GM12878 (cell line): ENCODE measurements around the gene NDOR1. TPM values are rescaled to one million over a fixed set of nuclear protein-coding genes. Genes with fewer than 3 reads are reported as not detected.

Source experiments
- ATAC-seq: fragments of 200-7000 bp; cut with Tn5 transposase; 3 replicates; pipeline ENCODE4 v1.9.1; 2020; ENCODE audit warnings: mild to moderate bottlenecking, moderate library complexity
- BruUV-seq: library from RNA; stranded (reverse); fragments of 400-500 nt; replicated peaks from 2 replicates; lab custom pipeline; 2021; lab: Mats Ljungman, UMichigan
- CTCF ChIA-PET: fragments of 300-600 bp; sonication (Branson Sonifier 250); formaldehyde crosslinking; extraction: SDS; loops from one replicate; lab custom pipeline; 2021; ENCODE audit warnings: inconsistent platforms; lab: Yijun Ruan, JAX
- POLR2A ChIA-PET: fragments of 350-600 bp; formaldehyde crosslinking; extraction: SDS; loops from one replicate; lab custom pipeline; 2021; ENCODE audit warnings: inconsistent platforms; lab: Charles Lee
- RAD21 ChIA-PET: fragments of 300-600 bp; sonication (Branson Sonifier 250); formaldehyde crosslinking; loops from one replicate; lab custom pipeline; 2023; ENCODE audit warnings: antibody characterized with exemption; ENCODE audit not compliant: unreplicated experiment; lab: Charles Lee
- SMC1A ChIA-PET: fragments of 300-600 bp; sonication (Branson Sonifier 250); formaldehyde crosslinking; loops from one replicate; lab custom pipeline; 2023; ENCODE audit not compliant: unreplicated experiment, uncharacterized antibody; lab: Charles Lee
- DNase-seq: peaks from one replicate; pipeline ENCODE4 v3.0.0-alpha.2; 2011; ENCODE audit warnings: low read depth, low spot score
- FAIRE-seq: peaks from 3 replicates; lab custom pipeline; 2011; peaks lifted over from hg19 to GRCh38; lab: Jason Lieb, UNC
- H2AFZ ChIP-seq: 2 replicates; pipeline ENCODE4 v1.6.0; 2011; ENCODE audit warnings: low read depth, low read length, control low read depth; ENCODE audit not compliant: control insufficient read depth
- H3K27ac ChIP-seq: 2 replicates; pipeline ENCODE4 v1.5.1; 2011; ENCODE audit warnings: control low read depth; ENCODE audit not compliant: control insufficient read depth, insufficient read depth
- H3K27me3 ChIP-seq, 2 experiments: replicated peaks in 1 of 2; 2 replicates each; pipeline versions ENCODE4 v1.6.0 to v1.6.1; 2011; ENCODE audit warnings: low read length in 1 of 2; ENCODE audit not compliant: control insufficient read depth in 2 of 2, insufficient read depth in 2 of 2
- H3K36me3 ChIP-seq, 2 experiments: 2 replicates each; pipeline ENCODE4 v1.5.1; 2011; ENCODE audit warnings: low read length in 1 of 2; ENCODE audit not compliant: control insufficient read depth in 2 of 2, insufficient read depth in 2 of 2
- H3K4me1 ChIP-seq: 2 replicates; pipeline ENCODE4 v1.6.1; 2011; ENCODE audit warnings: mild to moderate bottlenecking, low read length, moderate library complexity, mixed read lengths; ENCODE audit not compliant: control insufficient read depth, insufficient read depth
- H3K4me2 ChIP-seq: 2 replicates; pipeline ENCODE4 v1.6.0; 2011; ENCODE audit warnings: control low read depth; ENCODE audit not compliant: control insufficient read depth, insufficient read depth
- H3K4me3 ChIP-seq: fragments of 200-600 bp; sonication (generic); 2 replicates; pipeline ENCODE4 v1.5.1; 2016
- H3K79me2 ChIP-seq: 2 replicates; pipeline ENCODE4 v1.6.0; 2011; ENCODE audit warnings: low read length; ENCODE audit not compliant: control insufficient read depth, insufficient read depth
- H3K9ac ChIP-seq: 2 replicates; pipeline ENCODE4 v1.8.0; 2011; ENCODE audit warnings: low read length, control low read depth, mixed read lengths; ENCODE audit not compliant: control insufficient read depth, insufficient read depth
- H3K9me3 ChIP-seq: replicated peaks from 3 replicates; pipeline ENCODE4 v1.5.1; 2011; ENCODE audit warnings: mild to moderate bottlenecking, low read length; ENCODE audit not compliant: control insufficient read depth, insufficient read depth
- H4K20me1 ChIP-seq: 2 replicates; pipeline ENCODE4 v1.6.0; 2011; ENCODE audit not compliant: control insufficient read depth, insufficient read depth
- BHLHE40 ChIP-seq, 2 experiments: fragments of 450-650 bp in 1 of 2; IDR thresholded peaks; 2 replicates each; pipeline ENCODE4 v1.6.1; 2011 to 2017; ENCODE audit warnings: low read depth in 2 of 2, borderline replicate concordance in 1 of 2, improper control_type of control experiment in 1 of 2, low read length in 1 of 2, mild to moderate bottlenecking in 1 of 2
- HDAC6 ChIP-seq: fragments of 200-600 bp; sonication (generic); IDR thresholded peaks from one replicate; pipeline ENCODE4 v1.8.0; 2017; ENCODE audit warnings: antibody characterized with exemption; ENCODE audit not compliant: unreplicated experiment
- MTA3 ChIP-seq: IDR thresholded peaks from 2 replicates; pipeline ENCODE4 v1.6.1; 2012; ENCODE audit warnings: low read length, inconsistent platforms, borderline replicate concordance
- NFYB ChIP-seq: IDR thresholded peaks from 2 replicates; pipeline ENCODE4 v1.6.1; 2011; ENCODE audit warnings: low read depth, mild to moderate bottlenecking, low read length, improper control_type of control experiment, moderate library complexity; ENCODE audit not compliant: insufficient read depth
- POLR2AphosphoS5 ChIP-seq: IDR thresholded peaks from 2 replicates; pipeline ENCODE4 v1.6.1; 2011; ENCODE audit warnings: mild to moderate bottlenecking, low read length, inconsistent platforms
- RAD21 ChIP-seq: IDR thresholded peaks from 2 replicates; pipeline ENCODE4 v1.6.1; 2011; ENCODE audit warnings: mild to moderate bottlenecking, low read depth, low read length, moderate library complexity; ENCODE audit not compliant: insufficient read depth
- SMAD5 ChIP-seq: IDR thresholded peaks from 2 replicates; pipeline ENCODE4 v1.6.1; 2016; ENCODE audit warnings: antibody characterized with exemption, low read depth
- SP1 ChIP-seq: IDR thresholded peaks from one replicate; pipeline ENCODE4 v1.6.1; 2011; ENCODE audit warnings: low read depth, low read length
- WGBS: methylation state at CpG from one replicate; pipeline ENCODE4 v1.1.6; 2016; ENCODE audit warnings: low lambda C conversion rate; ENCODE audit not compliant: insufficient replicate concordance, insufficient coverage; ENCODE audit errors: missing lambda C conversion rate; 5-methylcytosine and 5-hydroxymethylcytosine counted together
- in situ Hi-C: fragments of 300-500 bp; cut with MboI; formaldehyde crosslinking; loops from 9 replicates; pipeline ENCODE4 v1.14.3; 2018; ENCODE audit warnings: mixed read lengths
- intact Hi-C: fragments of 100-400 bp; cut with micrococcal nuclease; formaldehyde crosslinking; loops from one replicate; pipeline ENCODE4 v1.14.2; 2022; ENCODE audit not compliant: unreplicated experiment
- polyA plus RNA-seq, 11 experiments: library from polyadenylated mRNA; depleted of rRNA in 4 of 11; unstranded in 6 of 11; stranded (reverse) in 5 of 11; fragments of >200 nt; fragmentation: Nextera tagmentation in 4 of 11; fragmentation: Illumina TruSeq in 1 of 11; extraction: Ambion mirVana in 4 of 11; extraction: Trizol in 1 of 11; gene quantifications; 1 replicate in 1 of 11; 2 replicates in 10 of 11; pipeline versions ENCODE4 v1.2.1 to v1.2.3, GENCODE V29; 2011 to 2016; ENCODE audit warnings: inconsistent platforms in 2 of 11, missing spikeins in 2 of 11, low read depth in 1 of 11
- total RNA-seq, 4 experiments: library from RNA; depleted of rRNA in 3 of 4; stranded (reverse); fragments of >200 nt in 3 of 4; fragmentation: Illumina TruSeq in 1 of 4; extraction: Trizol in 1 of 4; gene quantifications; 2 replicates each; pipeline versions ENCODE4 v1.2.1 to v1.2.3, GENCODE V29; 2013 to 2021
- TF ChIP-seq, protein P1 (sequence below): fragments of 450-650 bp; IDR thresholded peaks from 2 replicates; pipeline ENCODE4 v1.6.1; 2017; ENCODE audit warnings: borderline replicate concordance

Gene NDOR1
- total and polyA plus RNA-seq, 10 of the 15 experiments (the other 5 are each of a cell fraction or from before 2014, with no cell fraction given), result 0.04 to 32.9 (median 11.1) TPM

DNA sequence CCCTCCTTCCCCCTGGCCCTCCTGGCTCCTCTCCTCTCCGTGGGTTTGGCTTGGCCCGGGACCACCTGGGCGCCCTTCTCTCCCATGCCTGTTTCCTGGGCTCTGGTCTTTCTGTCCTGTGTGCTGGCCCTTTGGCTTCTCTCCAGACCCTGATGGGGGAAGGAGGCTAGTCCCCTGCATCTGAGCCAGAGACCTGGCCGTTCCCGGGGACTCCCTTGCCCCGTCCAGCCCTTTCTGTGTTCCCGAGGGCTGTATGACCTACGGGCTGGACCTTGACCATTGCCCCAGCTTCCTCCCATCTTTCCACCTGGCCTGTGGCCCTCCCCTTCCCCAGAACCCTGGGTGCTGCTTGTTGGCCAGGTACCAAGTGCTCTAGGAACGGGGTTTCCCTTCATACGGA lies 58.0 kb downstream of the NDOR1 start:
- intact Hi-C loops, result no loop called here
- H3K4me1 ChIP-seq, result peaks cover 5% of the 10 kb centered on the region
- no peak for ATAC-seq
- POLR2A ChIA-PET, result no interaction called here
- TF ChIP-seq SMAD5, result no peak
- TF ChIP-seq, protein P1, sequence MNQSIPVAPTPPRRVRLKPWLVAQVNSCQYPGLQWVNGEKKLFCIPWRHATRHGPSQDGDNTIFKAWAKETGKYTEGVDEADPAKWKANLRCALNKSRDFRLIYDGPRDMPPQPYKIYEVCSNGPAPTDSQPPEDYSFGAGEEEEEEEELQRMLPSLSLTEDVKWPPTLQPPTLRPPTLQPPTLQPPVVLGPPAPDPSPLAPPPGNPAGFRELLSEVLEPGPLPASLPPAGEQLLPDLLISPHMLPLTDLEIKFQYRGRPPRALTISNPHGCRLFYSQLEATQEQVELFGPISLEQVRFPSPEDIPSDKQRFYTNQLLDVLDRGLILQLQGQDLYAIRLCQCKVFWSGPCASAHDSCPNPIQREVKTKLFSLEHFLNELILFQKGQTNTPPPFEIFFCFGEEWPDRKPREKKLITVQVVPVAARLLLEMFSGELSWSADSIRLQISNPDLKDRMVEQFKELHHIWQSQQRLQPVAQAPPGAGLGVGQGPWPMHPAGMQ, result no peak
- TF ChIP-seq MTA3, result no peak
- TF ChIP-seq HDAC6, result no peak
- no peak for TF ChIP-seq RAD21
- TF ChIP-seq NFYB, result no peak
- TF ChIP-seq SP1, result no peak
- no peak for TF ChIP-seq POLR2AphosphoS5
- TF ChIP-seq BHLHE40 (IDR thresholded peaks at IDR 0.05; ENCODE audit: borderline replicate concordance in 1 of 2, low read depth in 2 of 2, low read length in 1 of 2), result no peak
- TF ChIP-seq, all 136 proteins: peak for 0
- no peaks in the 10 kb centered on the region for H3K9me3 ChIP-seq
- H3K27me3 ChIP-seq, result no peaks in the 10 kb centered on the region
- H3K4me3 ChIP-seq, result no peak overlapping the region
- no peak overlapping the region for H3K9ac ChIP-seq
- H2AFZ ChIP-seq, result no peak overlapping the region
- DNase-seq (no peak), FAIRE-seq (no peak)
- peaks cover 5 to 11% of the 10 kb centered on the region in 2 experiments for H3K36me3 ChIP-seq
- H4K20me1 ChIP-seq, result no peaks in the 10 kb centered on the region
- in situ Hi-C loops, result no loop called here
- H3K4me2 ChIP-seq, result no peak overlapping the region
- ChIA-PET CTCF (no interaction called here), SMC1A (interaction anchor here (1.4 kb wide), 1 partner anchor 74 kb away, joined by 3 read pairs; no protein-coding TSS in a partner anchor), RAD21 (interaction anchor here (1.6 to 1.7 kb wide), 2 partner anchors 24 to 27 kb away, joined by 4 to 6 read pairs; no protein-coding TSS in a partner anchor)
- whole genome bisulfite sequencing, result 97% methylated on average over 7 of the region's 10 CpGs
- no TSS peak for BruUV-seq
- H3K79me2 ChIP-seq, result no peaks in the 10 kb centered on the region
- no peak overlapping the region for H3K27ac ChIP-seq
